GM12878 (cell line): ENCODE measurements around the gene RREB1. TPM values are rescaled to one million over a fixed set of nuclear protein-coding genes. Genes with fewer than 3 reads are reported as not detected.

Experiments used
- ATAC-seq: fragments of 200-7000 bp; cut with Tn5 transposase; 3 replicates; pipeline ENCODE4 v1.9.1; 2020; ENCODE audit warnings: mild to moderate bottlenecking, moderate library complexity
- BruUV-seq: library from RNA; stranded (reverse); fragments of 400-500 nt; replicated peaks from 2 replicates; lab custom pipeline; 2021; lab: Mats Ljungman, UMichigan
- CTCF ChIA-PET: fragments of 300-600 bp; sonication (Branson Sonifier 250); formaldehyde crosslinking; extraction: SDS; loops from one replicate; lab custom pipeline; 2021; ENCODE audit warnings: inconsistent platforms; lab: Yijun Ruan, JAX
- POLR2A ChIA-PET: fragments of 350-600 bp; formaldehyde crosslinking; extraction: SDS; loops from one replicate; lab custom pipeline; 2021; ENCODE audit warnings: inconsistent platforms; lab: Charles Lee
- RAD21 ChIA-PET: fragments of 300-600 bp; sonication (Branson Sonifier 250); formaldehyde crosslinking; loops from one replicate; lab custom pipeline; 2023; ENCODE audit warnings: antibody characterized with exemption; ENCODE audit not compliant: unreplicated experiment; lab: Charles Lee
- SMC1A ChIA-PET: fragments of 300-600 bp; sonication (Branson Sonifier 250); formaldehyde crosslinking; loops from one replicate; lab custom pipeline; 2023; ENCODE audit not compliant: unreplicated experiment, uncharacterized antibody; lab: Charles Lee
- DNase-seq: peaks from one replicate; pipeline ENCODE4 v3.0.0-alpha.2; 2011; ENCODE audit warnings: low read depth, low spot score
- FAIRE-seq: peaks from 3 replicates; lab custom pipeline; 2011; peaks lifted over from hg19 to GRCh38; lab: Jason Lieb, UNC
- H2AFZ ChIP-seq: 2 replicates; pipeline ENCODE4 v1.6.0; 2011; ENCODE audit warnings: low read depth, low read length, control low read depth; ENCODE audit not compliant: control insufficient read depth
- H3K27ac ChIP-seq: 2 replicates; pipeline ENCODE4 v1.5.1; 2011; ENCODE audit warnings: control low read depth; ENCODE audit not compliant: control insufficient read depth, insufficient read depth
- H3K27me3 ChIP-seq, 2 experiments: replicated peaks in 1 of 2; 2 replicates each; pipeline versions ENCODE4 v1.6.0 to v1.6.1; 2011; ENCODE audit warnings: low read length in 1 of 2; ENCODE audit not compliant: control insufficient read depth in 2 of 2, insufficient read depth in 2 of 2
- H3K36me3 ChIP-seq, 2 experiments: 2 replicates each; pipeline ENCODE4 v1.5.1; 2011; ENCODE audit warnings: low read length in 1 of 2; ENCODE audit not compliant: control insufficient read depth in 2 of 2, insufficient read depth in 2 of 2
- H3K4me1 ChIP-seq: 2 replicates; pipeline ENCODE4 v1.6.1; 2011; ENCODE audit warnings: mild to moderate bottlenecking, low read length, moderate library complexity, mixed read lengths; ENCODE audit not compliant: control insufficient read depth, insufficient read depth
- H3K4me2 ChIP-seq: 2 replicates; pipeline ENCODE4 v1.6.0; 2011; ENCODE audit warnings: control low read depth; ENCODE audit not compliant: control insufficient read depth, insufficient read depth
- H3K4me3 ChIP-seq: fragments of 200-600 bp; sonication (generic); 2 replicates; pipeline ENCODE4 v1.5.1; 2016
- H3K79me2 ChIP-seq: 2 replicates; pipeline ENCODE4 v1.6.0; 2011; ENCODE audit warnings: low read length; ENCODE audit not compliant: control insufficient read depth, insufficient read depth
- H3K9ac ChIP-seq: 2 replicates; pipeline ENCODE4 v1.8.0; 2011; ENCODE audit warnings: low read length, control low read depth, mixed read lengths; ENCODE audit not compliant: control insufficient read depth, insufficient read depth
- H3K9me3 ChIP-seq: replicated peaks from 3 replicates; pipeline ENCODE4 v1.5.1; 2011; ENCODE audit warnings: mild to moderate bottlenecking, low read length; ENCODE audit not compliant: control insufficient read depth, insufficient read depth
- H4K20me1 ChIP-seq: 2 replicates; pipeline ENCODE4 v1.6.0; 2011; ENCODE audit not compliant: control insufficient read depth, insufficient read depth
- EP300 ChIP-seq, 2 experiments: fragments of 150-350 bp in 1 of 2; IDR thresholded peaks; 2 replicates each; pipeline ENCODE4 v1.6.1; 2011 to 2012; ENCODE audit warnings: low read depth in 2 of 2, low read length in 2 of 2, borderline replicate concordance in 1 of 2, improper control_type of control experiment in 1 of 2, inconsistent platforms in 1 of 2; ENCODE audit not compliant: control insufficient read depth in 1 of 2
- JUNB ChIP-seq: IDR thresholded peaks from 2 replicates; pipeline ENCODE4 v1.6.1; 2016; ENCODE audit warnings: antibody characterized with exemption, mild to moderate bottlenecking
- JUND ChIP-seq: IDR thresholded peaks from 2 replicates; pipeline ENCODE4 v1.6.1; 2012; ENCODE audit warnings: low read depth, mild to moderate bottlenecking, low read length, improper control_type of control experiment, moderate library complexity
- WGBS: methylation state at CpG from one replicate; pipeline ENCODE4 v1.1.6; 2016; ENCODE audit warnings: low lambda C conversion rate; ENCODE audit not compliant: insufficient replicate concordance, insufficient coverage; ENCODE audit errors: missing lambda C conversion rate; 5-methylcytosine and 5-hydroxymethylcytosine counted together
- in situ Hi-C: fragments of 300-500 bp; cut with MboI; formaldehyde crosslinking; loops from 9 replicates; pipeline ENCODE4 v1.14.3; 2018; ENCODE audit warnings: mixed read lengths
- intact Hi-C: fragments of 100-400 bp; cut with micrococcal nuclease; formaldehyde crosslinking; loops from one replicate; pipeline ENCODE4 v1.14.2; 2022; ENCODE audit not compliant: unreplicated experiment
- polyA plus RNA-seq, 11 experiments: library from polyadenylated mRNA; depleted of rRNA in 4 of 11; unstranded in 6 of 11; stranded (reverse) in 5 of 11; fragments of >200 nt; fragmentation: Nextera tagmentation in 4 of 11; fragmentation: Illumina TruSeq in 1 of 11; extraction: Ambion mirVana in 4 of 11; extraction: Trizol in 1 of 11; gene quantifications; 1 replicate in 1 of 11; 2 replicates in 10 of 11; pipeline versions ENCODE4 v1.2.1 to v1.2.3, GENCODE V29; 2011 to 2016; ENCODE audit warnings: inconsistent platforms in 2 of 11, missing spikeins in 2 of 11, low read depth in 1 of 11
- total RNA-seq, 4 experiments: library from RNA; depleted of rRNA in 3 of 4; stranded (reverse); fragments of >200 nt in 3 of 4; fragmentation: Illumina TruSeq in 1 of 4; extraction: Trizol in 1 of 4; gene quantifications; 2 replicates each; pipeline versions ENCODE4 v1.2.1 to v1.2.3, GENCODE V29; 2013 to 2021
- TF ChIP-seq, protein P1 (sequence below): fragments of 450-650 bp; IDR thresholded peaks from 2 replicates; pipeline ENCODE4 v1.6.1; 2017; ENCODE audit warnings: mild to moderate bottlenecking, low read depth, inconsistent platforms; ENCODE audit not compliant: poor library complexity, severe bottlenecking
- TF ChIP-seq, protein P2 (sequence below): fragments of 450-650 bp; formaldehyde crosslinking; IDR thresholded peaks from 2 replicates; pipeline ENCODE4 v1.4.0; 2020; ENCODE audit warnings: mild to moderate bottlenecking, moderate library complexity
- TF ChIP-seq, protein P3 (sequence below): fragments of 150-350 bp; IDR thresholded peaks from 2 replicates; pipeline ENCODE4 v1.6.1; 2016; ENCODE audit warnings: low read depth, low read length

The RREB1 gene
- total and polyA plus RNA-seq, 10 of the 15 experiments (the other 5 are each of a cell fraction or from before 2014, with no cell fraction given): 1.9 to 30.3 (median 8.6) TPM

DNA sequence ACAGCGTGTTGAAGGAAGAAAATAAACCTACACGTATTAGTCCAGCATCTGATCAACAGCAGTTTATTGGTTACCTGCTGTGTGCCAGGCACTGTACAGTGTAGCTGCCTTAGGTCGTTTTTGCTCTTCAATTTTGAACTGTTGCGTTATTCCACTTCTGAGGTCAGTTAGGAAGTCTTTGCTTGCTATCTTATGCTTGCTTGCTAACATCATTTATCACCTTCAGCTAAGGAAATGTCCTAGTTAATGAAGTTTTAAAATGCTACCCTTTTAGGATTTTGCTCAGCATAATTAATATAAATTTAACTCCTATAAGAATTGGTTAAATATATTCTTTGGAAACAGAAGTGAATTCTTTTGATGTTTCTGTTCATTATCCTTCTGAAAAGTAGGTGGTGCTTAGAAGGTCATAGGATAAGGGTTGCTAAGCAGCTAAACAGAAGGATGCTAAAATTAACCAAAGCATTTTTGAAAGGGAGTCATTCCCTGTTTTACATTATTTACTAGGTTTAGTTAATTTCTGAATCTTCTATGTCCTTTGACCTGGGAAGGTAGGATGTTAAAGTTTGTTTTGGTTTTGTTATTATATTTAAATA, 3.4 kb downstream of the RREB1 start:
- intact Hi-C loops: no loop called here
- Histone ChIP-seq H3K4me3 (peak overlapping the region; percentile 97), H2AFZ (no peak overlapping the region), H3K4me2 (peak overlapping the region; percentile 66), H3K4me1 (peaks cover 24% of the 10 kb centered on the region), H3K27ac (peak overlapping the region; percentile 94; the same call in 1 of the 2 replicates)
- in situ Hi-C loops: no loop called here
- no peak for TF ChIP-seq JUNB
- TF ChIP-seq, protein P1, sequence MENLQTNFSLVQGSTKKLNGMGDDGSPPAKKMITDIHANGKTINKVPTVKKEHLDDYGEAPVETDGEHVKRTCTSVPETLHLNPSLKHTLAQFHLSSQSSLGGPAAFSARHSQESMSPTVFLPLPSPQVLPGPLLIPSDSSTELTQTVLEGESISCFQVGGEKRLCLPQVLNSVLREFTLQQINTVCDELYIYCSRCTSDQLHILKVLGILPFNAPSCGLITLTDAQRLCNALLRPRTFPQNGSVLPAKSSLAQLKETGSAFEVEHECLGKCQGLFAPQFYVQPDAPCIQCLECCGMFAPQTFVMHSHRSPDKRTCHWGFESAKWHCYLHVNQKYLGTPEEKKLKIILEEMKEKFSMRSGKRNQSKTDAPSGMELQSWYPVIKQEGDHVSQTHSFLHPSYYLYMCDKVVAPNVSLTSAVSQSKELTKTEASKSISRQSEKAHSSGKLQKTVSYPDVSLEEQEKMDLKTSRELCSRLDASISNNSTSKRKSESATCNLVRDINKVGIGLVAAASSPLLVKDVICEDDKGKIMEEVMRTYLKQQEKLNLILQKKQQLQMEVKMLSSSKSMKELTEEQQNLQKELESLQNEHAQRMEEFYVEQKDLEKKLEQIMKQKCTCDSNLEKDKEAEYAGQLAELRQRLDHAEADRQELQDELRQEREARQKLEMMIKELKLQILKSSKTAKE: no peak
- no peak for TF ChIP-seq JUND
- TF ChIP-seq, protein P2, sequence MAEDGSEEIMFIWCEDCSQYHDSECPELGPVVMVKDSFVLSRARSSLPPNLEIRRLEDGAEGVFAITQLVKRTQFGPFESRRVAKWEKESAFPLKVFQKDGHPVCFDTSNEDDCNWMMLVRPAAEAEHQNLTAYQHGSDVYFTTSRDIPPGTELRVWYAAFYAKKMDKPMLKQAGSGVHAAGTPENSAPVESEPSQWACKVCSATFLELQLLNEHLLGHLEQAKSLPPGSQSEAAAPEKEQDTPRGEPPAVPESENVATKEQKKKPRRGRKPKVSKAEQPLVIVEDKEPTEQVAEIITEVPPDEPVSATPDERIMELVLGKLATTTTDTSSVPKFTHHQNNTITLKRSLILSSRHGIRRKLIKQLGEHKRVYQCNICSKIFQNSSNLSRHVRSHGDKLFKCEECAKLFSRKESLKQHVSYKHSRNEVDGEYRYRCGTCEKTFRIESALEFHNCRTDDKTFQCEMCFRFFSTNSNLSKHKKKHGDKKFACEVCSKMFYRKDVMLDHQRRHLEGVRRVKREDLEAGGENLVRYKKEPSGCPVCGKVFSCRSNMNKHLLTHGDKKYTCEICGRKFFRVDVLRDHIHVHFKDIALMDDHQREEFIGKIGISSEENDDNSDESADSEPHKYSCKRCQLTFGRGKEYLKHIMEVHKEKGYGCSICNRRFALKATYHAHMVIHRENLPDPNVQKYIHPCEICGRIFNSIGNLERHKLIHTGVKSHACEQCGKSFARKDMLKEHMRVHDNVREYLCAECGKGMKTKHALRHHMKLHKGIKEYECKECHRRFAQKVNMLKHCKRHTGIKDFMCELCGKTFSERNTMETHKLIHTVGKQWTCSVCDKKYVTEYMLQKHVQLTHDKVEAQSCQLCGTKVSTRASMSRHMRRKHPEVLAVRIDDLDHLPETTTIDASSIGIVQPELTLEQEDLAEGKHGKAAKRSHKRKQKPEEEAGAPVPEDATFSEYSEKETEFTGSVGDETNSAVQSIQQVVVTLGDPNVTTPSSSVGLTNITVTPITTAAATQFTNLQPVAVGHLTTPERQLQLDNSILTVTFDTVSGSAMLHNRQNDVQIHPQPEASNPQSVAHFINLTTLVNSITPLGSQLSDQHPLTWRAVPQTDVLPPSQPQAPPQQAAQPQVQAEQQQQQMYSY (CRISPR knock-in tag): no peak
- TF ChIP-seq, protein P3, sequence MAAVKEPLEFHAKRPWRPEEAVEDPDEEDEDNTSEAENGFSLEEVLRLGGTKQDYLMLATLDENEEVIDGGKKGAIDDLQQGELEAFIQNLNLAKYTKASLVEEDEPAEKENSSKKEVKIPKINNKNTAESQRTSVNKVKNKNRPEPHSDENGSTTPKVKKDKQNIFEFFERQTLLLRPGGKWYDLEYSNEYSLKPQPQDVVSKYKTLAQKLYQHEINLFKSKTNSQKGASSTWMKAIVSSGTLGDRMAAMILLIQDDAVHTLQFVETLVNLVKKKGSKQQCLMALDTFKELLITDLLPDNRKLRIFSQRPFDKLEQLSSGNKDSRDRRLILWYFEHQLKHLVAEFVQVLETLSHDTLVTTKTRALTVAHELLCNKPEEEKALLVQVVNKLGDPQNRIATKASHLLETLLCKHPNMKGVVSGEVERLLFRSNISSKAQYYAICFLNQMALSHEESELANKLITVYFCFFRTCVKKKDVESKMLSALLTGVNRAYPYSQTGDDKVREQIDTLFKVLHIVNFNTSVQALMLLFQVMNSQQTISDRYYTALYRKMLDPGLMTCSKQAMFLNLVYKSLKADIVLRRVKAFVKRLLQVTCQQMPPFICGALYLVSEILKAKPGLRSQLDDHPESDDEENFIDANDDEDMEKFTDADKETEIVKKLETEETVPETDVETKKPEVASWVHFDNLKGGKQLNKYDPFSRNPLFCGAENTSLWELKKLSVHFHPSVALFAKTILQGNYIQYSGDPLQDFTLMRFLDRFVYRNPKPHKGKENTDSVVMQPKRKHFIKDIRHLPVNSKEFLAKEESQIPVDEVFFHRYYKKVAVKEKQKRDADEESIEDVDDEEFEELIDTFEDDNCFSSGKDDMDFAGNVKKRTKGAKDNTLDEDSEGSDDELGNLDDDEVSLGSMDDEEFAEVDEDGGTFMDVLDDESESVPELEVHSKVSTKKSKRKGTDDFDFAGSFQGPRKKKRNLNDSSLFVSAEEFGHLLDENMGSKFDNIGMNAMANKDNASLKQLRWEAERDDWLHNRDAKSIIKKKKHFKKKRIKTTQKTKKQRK: no peak
- no peak for TF ChIP-seq EP300 (IDR thresholded peaks at IDR 0.05; ENCODE audit: borderline replicate concordance in 1 of 2, control insufficient read depth in 1 of 2, low read depth in 2 of 2, low read length in 2 of 2)
- TF ChIP-seq, all 136 proteins: peak for 0
- Histone ChIP-seq H3K9me3 (no peaks in the 10 kb centered on the region), H3K36me3 (peaks cover 0 to 2% of the 10 kb centered on the region in 2 experiments; a peak in 1 of 4 replicates), H3K27me3 (no peaks in the 10 kb centered on the region), H4K20me1 (peaks cover 8% of the 10 kb centered on the region), H3K79me2 (peaks cover 93% of the 10 kb centered on the region), H3K9ac (no peak overlapping the region)
- POLR2A ChIA-PET: interaction anchor here (0.7 to 3.0 kb wide), 7 partner anchors 9 to 36 kb away, joined by 3 to 16 read pairs (median 4); no protein-coding TSS in a partner anchor
- BruUV-seq: no TSS peak
- CTCF ChIA-PET: interaction anchor here (1.0 to 3.7 kb wide), 9 partner anchors 14 to 435 kb away, joined by 3 to 18 read pairs (median 3); no protein-coding TSS in a partner anchor
- 79% methylated on average over 4 of the region's 4 CpGs for WGBS
- ATAC-seq (no peak), DNase-seq (no peak), FAIRE-seq (no peak)
- RAD21 ChIA-PET: interaction anchor here (0.7 to 5.6 kb wide), 9 partner anchors 25 to 125 kb away, joined by 3 to 62 read pairs (median 6); no protein-coding TSS in a partner anchor
- SMC1A ChIA-PET: interaction anchor here (0.6 to 10.2 kb wide), 19 partner anchors 10 to 381 kb away, joined by 3 to 94 read pairs (median 4); no protein-coding TSS in a partner anchor
